NCI-H82 treated with DMSO at 0.1 percent for 48 hours (cell line): ENCODE measurements around the gene MAGI1.

Source experiments
- DNase-seq: peaks from one replicate; lab custom pipeline; 2025; ENCODE audit not compliant: unreplicated experiment; lab: John Stamatoyannopoulos, UW

Gene MAGI1

GRCh38 chr3:65507437-65507836 is 531.3 kb downstream of the MAGI1 start:
- no peak for DNase-seq

GRCh38 chr3:65503776-65504175 is 534.9 kb downstream of the MAGI1 start:
- DNase-seq = no peak

- no peak for DNase-seq
Measured at GRCh38 chr3:65502526-65502925, 536.2 kb downstream of the MAGI1 start.

GRCh38 chr3:65500398-65501306 is 538.1 kb downstream of the MAGI1 start:
- DNase-seq = no peak

- DNase-seq = no peak
Measured at GRCh38 chr3:65497846-65498245, 540.9 kb downstream of the MAGI1 start.

- DNase-seq = no peak
Measured at GRCh38 chr3:65497236-65497635, 541.5 kb downstream of the MAGI1 start.

- no peak for DNase-seq
Measured at GRCh38 chr3:65493938-65494337, 544.8 kb downstream of the MAGI1 start.

GRCh38 chr3:65493371-65493882 is 545.3 kb downstream of the MAGI1 start:
- no peak for DNase-seq

GRCh38 chr3:65492249-65492648 is 546.5 kb downstream of the MAGI1 start:
- no peak for DNase-seq

- DNase-seq = no peak
Measured at GRCh38 chr3:65490114-65490513, 548.6 kb downstream of the MAGI1 start.

GRCh38 chr3:65489253-65489652 is 549.5 kb downstream of the MAGI1 start:
- DNase-seq = no peak

- DNase-seq = no peak
Measured at GRCh38 chr3:65485826-65486469, 552.8 kb downstream of the MAGI1 start.

- no peak for DNase-seq
Measured at GRCh38 chr3:65484964-65485363, 553.8 kb downstream of the MAGI1 start.

GRCh38 chr3:65483480-65483879 is 555.2 kb downstream of the MAGI1 start:
- no peak for DNase-seq

- no peak for DNase-seq
Measured at GRCh38 chr3:65483011-65483410, 555.7 kb downstream of the MAGI1 start.

- no peak for DNase-seq
Measured at GRCh38 chr3:65481085-65481484, 557.6 kb downstream of the MAGI1 start.

GRCh38 chr3:65479990-65480389 is 558.7 kb downstream of the MAGI1 start:
- DNase-seq = no peak

GRCh38 chr3:65478551-65479500 is 559.9 kb downstream of the MAGI1 start:
- no peak for DNase-seq

GRCh38 chr3:65473736-65474135 is 565.0 kb downstream of the MAGI1 start:
- DNase-seq = no peak

- DNase-seq = no peak
Measured at GRCh38 chr3:65472501-65472900, 566.2 kb downstream of the MAGI1 start.
